Measurements from ENCODE around the gene P2RX4. TPM values are rescaled to one million over a fixed set of nuclear protein-coding genes. Genes with fewer than 3 reads are reported as not detected.

Gene P2RX4
- total and polyA plus RNA-seq, 2 of the 13 experiments (the other 11 are each of a cell fraction or from before 2014, with no cell fraction given): 13.8 to 30.8 TPM

- H3K4me2 ChIP-seq (ENCODE audit: low read depth, low read length): no peak overlapping the region
- H3K4me1 ChIP-seq (ENCODE audit: insufficient read depth, low read length): peaks cover 25% of the 10 kb centered on the region
- no peak overlapping the region for H3K27ac ChIP-seq (ENCODE audit: extremely low read length, insufficient read depth, low read length)
- ChIA-PET CTCF (ENCODE audit: low intra/inter-chr PET ratio, low total read pairs) (no interaction called here), POLR2A (no interaction called here)
- H3K27me3 ChIP-seq (ENCODE audit: control insufficient read depth in 1 of 2, insufficient read depth in 2 of 2, low read length in 2 of 2): no peaks in the 10 kb centered on the region
- H3K9ac ChIP-seq (ENCODE audit: insufficient read depth, low read depth, low read length): no peak overlapping the region
- H3K79me2 ChIP-seq (ENCODE audit: insufficient read depth, low read length): no peaks in the 10 kb centered on the region
- no peaks in the 10 kb centered on the region for H3K9me3 ChIP-seq (ENCODE audit: low read length)
- intact Hi-C loops (cut with micrococcal nuclease; ENCODE audit: unreplicated experiment) (loop anchor here (5.0 kb wide), 1 partner anchor 170 kb away; no protein-coding TSS in a partner anchor), in situ Hi-C loops (cut with HindIII; ENCODE audit: extremely low pct_ligation_motif_present, low pct_unique_long_range_greater_than_20kb) (no loop called here)
- FAIRE-seq (no peak), ATAC-seq (no peak), DNase-seq (ENCODE audit: low spot score) (no peak)
- 100% methylated on average over 8 of the region's 16 CpGs for WGBS (ENCODE audit: low lambda C conversion rate)
- peaks cover 2 to 11% of the 10 kb centered on the region in 2 experiments; a peak in 2 of 5 replicates for H3K36me3 ChIP-seq (replicated peaks in 1 of 2; ENCODE audit: control insufficient read depth in 1 of 2, insufficient read depth in 2 of 2, low read length in 2 of 2)
- no peaks in the 10 kb centered on the region for H4K20me1 ChIP-seq (ENCODE audit: insufficient read depth, low read length)
- no peak overlapping the region for H3K4me3 ChIP-seq (replicated peaks in 1 of 3; ENCODE audit: insufficient read depth in 1 of 3, low read depth in 2 of 3, low read length in 3 of 3)
- no peak overlapping the region for H2AFZ ChIP-seq (ENCODE audit: low read length)
- TF ChIP-seq AGO1 (IDR thresholded peaks at IDR 0.05; ENCODE audit: low read depth, low read length, poor library complexity, severe bottlenecking) (peak; percentile 63), POGK (CRISPR knock-in tag; conservative IDR thresholded peaks at IDR 0.05) (no peak), LCORL (IDR thresholded peaks at IDR 0.05) (no peak), LCORL (CRISPR knock-in tag; IDR thresholded peaks at IDR 0.05) (no peak), ZNF687 (CRISPR knock-in tag; IDR thresholded peaks at IDR 0.05) (no peak), CENPT (CRISPR knock-in tag; IDR thresholded peaks at IDR 0.05; ENCODE audit: low read depth) (no peak), EHMT2 (IDR thresholded peaks at IDR 0.05; ENCODE audit: borderline replicate concordance, low read depth, low read length) (no peak), DRAP1 (CRISPR knock-in tag; IDR thresholded peaks at IDR 0.05) (no peak), HCFC1 (IDR thresholded peaks at IDR 0.05; ENCODE audit: low read depth, low read length) (no peak), ZNF367 (CRISPR knock-in tag; IDR thresholded peaks at IDR 0.05; ENCODE audit: borderline replicate concordance) (no peak), AGO2 (optimal IDR thresholded peaks at IDR 0.05; ENCODE audit: low read depth, low read length) (peak; percentile 70)
- BruUV-seq (replicated peaks): no TSS peak
Measured at GRCh38 chr12:121232163-121232562, 22.2 kb downstream of the P2RX4 start.
